Measurements from ENCODE around the gene CASKIN1.
A peak's percentile ranks its signal among the peaks of the same experiment; 100 is the strongest.

Gene CASKIN1

GRCh38 chr16:2232094-2232990 lies 35.9 kb upstream of the CASKIN1 start:
- no peak for DNase-seq

- no peak for DNase-seq
Observed at GRCh38 chr16:2231016-2231931, 34.9 kb upstream of the CASKIN1 start.

GRCh38 chr16:2230376-2230775 lies 34.0 kb upstream of the CASKIN1 start:
- no peak for DNase-seq

GRCh38 chr16:2229632-2230250 lies 33.3 kb upstream of the CASKIN1 start:
- DNase-seq = no peak

GRCh38 chr16:2229091-2229490 lies 32.7 kb upstream of the CASKIN1 start:
- no peak for DNase-seq

GRCh38 chr16:2228161-2228824 lies 31.9 kb upstream of the CASKIN1 start:
- DNase-seq = no peak

- no peak for DNase-seq
Observed at GRCh38 chr16:2226918-2227317, 30.5 kb upstream of the CASKIN1 start.

- DNase-seq = no peak
Observed at GRCh38 chr16:2226245-2226793, 29.9 kb upstream of the CASKIN1 start.

GRCh38 chr16:2223942-2224486 lies 27.6 kb upstream of the CASKIN1 start:
- no peak for DNase-seq

- peak; percentile 100 for DNase-seq
Observed at GRCh38 chr16:2223221-2223941, 27.0 kb upstream of the CASKIN1 start, which contains the start of gene E4F1. Gene E4F1, plus strand, starts transcription at chr16:2223591. Its CDS starts 23 bp downstream, at chr16:2223614.

GRCh38 chr16:2216330-2216729 lies 19.9 kb upstream of the CASKIN1 start:
- no peak for DNase-seq

- no peak for DNase-seq
Observed at GRCh38 chr16:2214719-2214968, 18.2 kb upstream of the CASKIN1 start, which contains the start of gene PGP. Gene PGP, minus strand, starts transcription at chr16:2214840. Its CDS starts 63 bp downstream, at chr16:2214777.

- no peak for DNase-seq
Observed at GRCh38 chr16:2213817-2214718, 17.7 kb upstream of the CASKIN1 start.

- DNase-seq = no peak
Observed at GRCh38 chr16:2212362-2213324, 16.2 kb upstream of the CASKIN1 start.

- DNase-seq = no peak
Observed at GRCh38 chr16:2211923-2212347, 15.5 kb upstream of the CASKIN1 start.

- DNase-seq = no peak
Observed at GRCh38 chr16:2210386-2211365, 14.3 kb upstream of the CASKIN1 start, which contains the start of gene BRICD5. Gene BRICD5, minus strand, starts transcription at chr16:2210863. Its CDS starts 30 bp downstream, at chr16:2210833.

- DNase-seq = no peak
Observed at GRCh38 chr16:2210009-2210332, 13.6 kb upstream of the CASKIN1 start.

Measured in CD4-positive, alpha-beta T cell treated with Interleukin-4 for 1 hour (primary cell).